HepG2 (cell line): ENCODE data around the gene NAGA. TPM values are rescaled to one million over a fixed set of nuclear protein-coding genes. Genes with fewer than 3 reads are reported as not detected.
"Not testable (repeated sequence)": the region's sequence is repeated elsewhere in the genome, so short reads cannot be mapped to it uniquely, and the experiment has no call there.

Experiments used
- ATAC-seq: fragments of 200-7000 bp; cut with Tn5 transposase; 3 replicates; pipeline ENCODE4 v1.9.1; 2020; ENCODE audit warnings: mild to moderate bottlenecking, moderate library complexity
- BruUV-seq: library from RNA; stranded (reverse); fragments of 400-500 nt; replicated peaks from 2 replicates; lab custom pipeline; 2021; lab: Mats Ljungman, UMichigan
- CTCF ChIA-PET: fragments of 300-600 bp; formaldehyde crosslinking; extraction: SDS; loops from one replicate; lab custom pipeline; 2021; ENCODE audit warnings: low total read pairs, inconsistent platforms, low intra/inter-chr PET ratio; lab: Yijun Ruan, JAX
- POLR2A ChIA-PET: fragments of 350-600 bp; sonication (Branson Sonifier 250); formaldehyde crosslinking; loops from one replicate; lab custom pipeline; 2020; ENCODE audit warnings: antibody characterized with exemption, inconsistent platforms; lab: Yijun Ruan, JAX
- DNase-seq: peaks from one replicate; pipeline ENCODE4 v3.0.0-alpha.2; 2015; ENCODE audit warnings: low spot score
- FAIRE-seq: peaks from 3 replicates; lab custom pipeline; 2011; peaks lifted over from hg19 to GRCh38; lab: Jason Lieb, UNC
- H2AFZ ChIP-seq: one replicate; pipeline ENCODE4 v1.6.1; 2011; ENCODE audit warnings: low read length, inconsistent platforms
- H3K27ac ChIP-seq: fragments of 300-600 bp; 3 replicates; pipeline ENCODE4 v1.8.0; 2011; ENCODE audit warnings: mixed run types, mild to moderate bottlenecking, mixed read lengths, low read length, inconsistent platforms; ENCODE audit not compliant: insufficient read depth; ENCODE audit errors: extremely low read length
- H3K27me3 ChIP-seq, 2 experiments: fragments of 200-600 bp in 1 of 2; 2 replicates in 1 of 2; 3 replicates in 1 of 2; pipeline versions ENCODE4 v1.6.0 to v1.8.0; 2011; ENCODE audit warnings: low read length in 2 of 2, mild to moderate bottlenecking in 2 of 2, moderate library complexity in 2 of 2, inconsistent platforms in 1 of 2; ENCODE audit not compliant: insufficient read depth in 2 of 2, control insufficient read depth in 1 of 2
- H3K36me3 ChIP-seq, 2 experiments: fragments of 200-600 bp in 1 of 2; replicated peaks in 1 of 2; 2 replicates in 1 of 2; 3 replicates in 1 of 2; pipeline versions ENCODE4 v1.5.1 to v1.8.0; 2011; ENCODE audit warnings: low read length in 2 of 2, inconsistent platforms in 1 of 2; ENCODE audit not compliant: insufficient read depth in 2 of 2, control insufficient read depth in 1 of 2
- H3K4me1 ChIP-seq: 2 replicates; pipeline ENCODE4 v1.5.1; 2012; ENCODE audit warnings: low read length, inconsistent platforms; ENCODE audit not compliant: insufficient read depth
- H3K4me2 ChIP-seq: 2 replicates; pipeline ENCODE4 v1.6.0; 2011; ENCODE audit warnings: low read depth, low read length, inconsistent platforms
- H3K4me3 ChIP-seq, 3 experiments: fragments of 200-600 bp in 1 of 3; sonication (generic), shearing (Covaris generic) in 1 of 3; replicated peaks in 1 of 3; 2 replicates each; pipeline ENCODE4 v1.5.1; 2011 to 2016; ENCODE audit warnings: low read length in 3 of 3, inconsistent platforms in 2 of 3, low read depth in 2 of 3, mild to moderate bottlenecking in 2 of 3, control low read depth in 1 of 3, mixed read lengths in 1 of 3; ENCODE audit not compliant: insufficient read depth in 1 of 3
- H3K79me2 ChIP-seq: one replicate; pipeline ENCODE4 v1.6.1; 2011; ENCODE audit warnings: low read length, inconsistent platforms; ENCODE audit not compliant: insufficient read depth
- H3K9ac ChIP-seq: 2 replicates; pipeline ENCODE4 v1.6.0; 2011; ENCODE audit warnings: mild to moderate bottlenecking, low read depth, low read length, inconsistent platforms; ENCODE audit not compliant: insufficient read depth
- H3K9me3 ChIP-seq: 2 replicates; pipeline ENCODE4 v1.5.1; 2012; ENCODE audit warnings: mild to moderate bottlenecking, low read length
- H4K20me1 ChIP-seq: 2 replicates; pipeline ENCODE4 v1.6.0; 2011; ENCODE audit warnings: inconsistent platforms, mild to moderate bottlenecking, low read length, moderate library complexity; ENCODE audit not compliant: insufficient read depth
- EEA1 ChIP-seq: sonication (generic); formaldehyde crosslinking; IDR thresholded peaks from 2 replicates; pipeline ENCODE4 v1.5.1; 2020; ENCODE audit warnings: mild to moderate bottlenecking, missing genetic modification reagents, borderline replicate concordance
- RFX5 ChIP-seq: IDR thresholded peaks from 2 replicates; pipeline ENCODE4 v1.6.1; 2011; ENCODE audit warnings: low read depth, low read length, improper control_type of control experiment
- SNAPC4 ChIP-seq: sonication (generic); formaldehyde crosslinking; IDR thresholded peaks from 2 replicates; pipeline ENCODE4 v1.4.0; 2020; ENCODE audit warnings: mild to moderate bottlenecking, missing genetic modification reagents
- ZNF770 ChIP-seq: sonication (generic); formaldehyde crosslinking; IDR thresholded peaks from 2 replicates; pipeline ENCODE4 v1.5.0; 2020; ENCODE audit warnings: mild to moderate bottlenecking, missing genetic modification reagents
- WGBS: methylation state at CpG from one replicate; pipeline ENCODE4 v1.1.6; 2017; ENCODE audit warnings: low lambda C conversion rate; 5-methylcytosine and 5-hydroxymethylcytosine counted together
- in situ Hi-C: cut with HindIII; loops from 2 replicates; pipeline ENCODE4 v1.10.0; 2017; ENCODE audit warnings: low pct_unique_long_range_greater_than_20kb; ENCODE audit not compliant: extremely low pct_ligation_motif_present
- intact Hi-C: fragments of 100-400 bp; cut with micrococcal nuclease; formaldehyde crosslinking; loops from one replicate; pipeline ENCODE4 v1.10.0; 2022; ENCODE audit not compliant: unreplicated experiment
- polyA plus RNA-seq, 8 experiments: library from polyadenylated mRNA; depleted of rRNA in 3 of 8; stranded (reverse) in 7 of 8; unstranded in 1 of 8; fragments of >200 nt; fragmentation: Illumina TruSeq in 4 of 8; extraction: Trizol in 4 of 8; gene quantifications; 2 replicates each; pipeline versions ENCODE4 v1.2.1 to v1.2.3, GENCODE V29; 2011 to 2016; ENCODE audit warnings: low read depth in 4 of 8, missing spikeins in 1 of 8, mixed read lengths in 1 of 8; ENCODE audit not compliant: insufficient read depth in 1 of 8
- total RNA-seq, 5 experiments: library from RNA; depleted of rRNA; stranded (reverse); fragments of >200 nt; fragmentation: Illumina TruSeq; extraction: Trizol; gene quantifications; 2 replicates each; pipeline ENCODE4 v1.2.3, GENCODE V29; 2016; ENCODE audit warnings: low read depth in 1 of 5
- TF ChIP-seq, protein P1 (sequence below): sonication (generic); formaldehyde crosslinking; conservative IDR thresholded peaks from 2 replicates; pipeline ENCODE4 v1.8.1; 2023; ENCODE audit warnings: missing genetic modification reagents

Gene NAGA
- total and polyA plus RNA-seq, 2 of the 13 experiments (the other 11 are each of a cell fraction or from before 2014, with no cell fraction given), result 15.1 to 23.4 TPM

- H3K4me1 ChIP-seq, result peaks cover 36% of the 10 kb centered on the region
- intact Hi-C loops, ATAC-seq, DNase-seq, H3K36me3 ChIP-seq, BruUV-seq: not testable (repeated sequence)
- peak overlapping the region; percentile 100 for H3K4me2 ChIP-seq
- in situ Hi-C loops, result loop anchor here (5.0 kb wide), 1 partner anchor 104 kb away; the partner anchor contains the start of gene SEPTIN3
- TF ChIP-seq ZNF770 (CRISPR knock-in tag), result peak; percentile 73
- TF ChIP-seq, all 625 proteins: peak for 1; not testable (repeated sequence) for 624
- H3K9ac ChIP-seq, result peak overlapping the region; percentile 66; the same call in 1 of the 2 replicates
- H4K20me1 ChIP-seq, FAIRE-seq, H3K79me2 ChIP-seq, H3K9me3 ChIP-seq, H3K27ac ChIP-seq, H3K27me3 ChIP-seq, CTCF ChIA-PET: not testable (repeated sequence)
- 38% methylated on average over 7 of the region's 7 CpGs for WGBS
- POLR2A ChIA-PET, result interaction anchor here (2.3 to 2.5 kb wide), 2 partner anchors 8 to 19 kb away, joined by 16 to 21 read pairs; partner anchors contain the start of genes NDUFA6 and SMDT1
- H2AFZ ChIP-seq, result peak overlapping the region; percentile 61
- H3K4me3 ChIP-seq, result peak overlapping the region in 2 of 3 experiments; percentile 52 to 79; a peak in 3 of 6 replicates
These were observed 896 bp upstream of the NAGA start for GRCh38 chr22:42071508-42071907.

- H2AFZ ChIP-seq, result no peak overlapping the region
- in situ Hi-C loops (loop anchor here (5.0 kb wide), 1 partner anchor 103 kb away; the partner anchor contains the start of gene SEPTIN3), intact Hi-C loops (no loop called here)
- POLR2A ChIA-PET, result interaction anchor here (0.7 to 2.5 kb wide), 3 partner anchors 9 to 33 kb away, joined by 3 to 21 read pairs (median 16); partner anchors contain the start of genes NDUFA6 and SMDT1
- peak overlapping the region; percentile 77 for H3K9ac ChIP-seq
- peak; percentile 46 for ATAC-seq
- H3K4me1 ChIP-seq, result peaks cover 40% of the 10 kb centered on the region
- peak overlapping the region; percentile 100 for H3K4me2 ChIP-seq
- no peaks in the 10 kb centered on the region for H3K79me2 ChIP-seq
- peaks cover 0 to 5% of the 10 kb centered on the region in 2 experiments; a peak in 3 of 5 replicates for H3K36me3 ChIP-seq
- peak overlapping the region; percentile 46 for H3K27ac ChIP-seq
- FAIRE-seq, result no peak
- WGBS, result 48% methylated on average over 9 of the region's 19 CpGs
- H3K4me3 ChIP-seq, result peak overlapping the region; percentile 52 to 79 (median 64)
- CTCF ChIA-PET, result no interaction called here
- no peaks in the 10 kb centered on the region for H3K9me3 ChIP-seq
- H3K27me3 ChIP-seq, result no peaks in the 10 kb centered on the region; a peak in 1 of 5 replicates
- H4K20me1 ChIP-seq, result no peaks in the 10 kb centered on the region
- TSS peak; percentile 92 for BruUV-seq
- no peak for DNase-seq
- TF ChIP-seq EEA1 (CRISPR knock-in tag) (peak; percentile 11; the same call in 1 of the 2 replicates), SNAPC4 (CRISPR knock-in tag) (no peak), RFX5 (0 out of 2 replicates have a peak, but pooled peaks have one; percentile 3)
- TF ChIP-seq, protein P1, sequence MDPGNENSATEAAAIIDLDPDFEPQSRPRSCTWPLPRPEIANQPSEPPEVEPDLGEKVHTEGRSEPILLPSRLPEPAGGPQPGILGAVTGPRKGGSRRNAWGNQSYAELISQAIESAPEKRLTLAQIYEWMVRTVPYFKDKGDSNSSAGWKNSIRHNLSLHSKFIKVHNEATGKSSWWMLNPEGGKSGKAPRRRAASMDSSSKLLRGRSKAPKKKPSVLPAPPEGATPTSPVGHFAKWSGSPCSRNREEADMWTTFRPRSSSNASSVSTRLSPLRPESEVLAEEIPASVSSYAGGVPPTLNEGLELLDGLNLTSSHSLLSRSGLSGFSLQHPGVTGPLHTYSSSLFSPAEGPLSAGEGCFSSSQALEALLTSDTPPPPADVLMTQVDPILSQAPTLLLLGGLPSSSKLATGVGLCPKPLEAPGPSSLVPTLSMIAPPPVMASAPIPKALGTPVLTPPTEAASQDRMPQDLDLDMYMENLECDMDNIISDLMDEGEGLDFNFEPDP (CRISPR knock-in tag), result 0 out of 2 replicates have a peak, but pooled peaks have one; percentile 79
These were observed 653 bp downstream of the NAGA start for GRCh38 chr22:42069801-42070516.
